NCI-H524 treated with DMSO at 0.1 percent for 48 hours (cell line): ENCODE data around the gene MORC4.

Source experiments
- DNase-seq: peaks from one replicate; lab custom pipeline; 2025; lab: John Stamatoyannopoulos, UW

MORC4 gene

DNA sequence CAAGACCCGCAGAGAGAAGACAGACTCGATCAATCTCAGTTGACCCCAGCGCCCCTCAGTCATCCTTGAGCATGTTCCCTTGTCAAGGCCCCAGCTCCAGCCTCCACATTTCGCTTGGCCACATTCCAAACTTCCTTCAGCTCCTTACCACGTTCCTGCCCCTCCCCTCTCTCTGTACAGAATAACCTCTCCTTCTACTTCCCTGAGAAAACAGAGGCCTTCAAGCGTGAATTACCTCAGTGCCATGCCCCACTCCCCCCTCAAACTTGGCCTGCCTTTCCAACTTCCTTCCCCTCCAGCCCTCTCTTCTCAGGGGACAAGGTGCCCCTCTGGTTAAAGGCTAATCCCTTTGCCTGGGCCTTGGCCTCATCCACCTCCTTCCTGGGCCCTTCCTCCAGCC lies 93.7 kb downstream of the MORC4 start:
- DNase-seq, result no peak

DNA sequence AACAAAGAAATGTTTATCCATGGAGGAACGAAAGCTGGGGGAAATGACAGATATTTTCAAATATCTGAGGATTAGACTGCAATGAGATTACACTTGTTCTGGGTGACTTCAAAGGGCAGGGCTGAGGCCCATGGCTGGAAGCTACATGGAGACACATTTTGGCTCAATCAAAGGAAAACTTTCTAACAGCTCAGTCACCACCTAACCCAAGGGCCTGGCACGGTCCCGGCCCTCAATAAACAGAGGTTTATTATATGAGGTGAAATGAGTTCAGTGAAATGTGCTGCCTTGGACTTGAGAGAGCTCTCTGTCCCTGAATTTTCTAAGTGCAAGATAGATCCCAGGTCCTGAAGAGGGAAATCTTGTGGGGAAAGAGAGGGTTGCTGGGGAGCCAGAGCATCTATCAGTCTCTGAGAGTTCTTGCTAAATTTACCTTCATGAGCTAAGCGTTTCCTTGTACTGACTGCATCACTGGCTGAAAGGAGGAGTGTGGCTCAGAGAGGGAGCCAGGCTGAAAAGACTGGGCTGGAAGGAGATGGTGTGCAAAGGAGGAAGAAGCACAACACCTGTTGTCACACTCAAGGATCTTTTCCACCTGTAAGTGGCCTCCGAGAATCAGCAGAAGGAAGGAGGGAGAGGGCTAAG lies 94.8 kb downstream of the MORC4 start:
- DNase-seq, result no peak

DNA sequence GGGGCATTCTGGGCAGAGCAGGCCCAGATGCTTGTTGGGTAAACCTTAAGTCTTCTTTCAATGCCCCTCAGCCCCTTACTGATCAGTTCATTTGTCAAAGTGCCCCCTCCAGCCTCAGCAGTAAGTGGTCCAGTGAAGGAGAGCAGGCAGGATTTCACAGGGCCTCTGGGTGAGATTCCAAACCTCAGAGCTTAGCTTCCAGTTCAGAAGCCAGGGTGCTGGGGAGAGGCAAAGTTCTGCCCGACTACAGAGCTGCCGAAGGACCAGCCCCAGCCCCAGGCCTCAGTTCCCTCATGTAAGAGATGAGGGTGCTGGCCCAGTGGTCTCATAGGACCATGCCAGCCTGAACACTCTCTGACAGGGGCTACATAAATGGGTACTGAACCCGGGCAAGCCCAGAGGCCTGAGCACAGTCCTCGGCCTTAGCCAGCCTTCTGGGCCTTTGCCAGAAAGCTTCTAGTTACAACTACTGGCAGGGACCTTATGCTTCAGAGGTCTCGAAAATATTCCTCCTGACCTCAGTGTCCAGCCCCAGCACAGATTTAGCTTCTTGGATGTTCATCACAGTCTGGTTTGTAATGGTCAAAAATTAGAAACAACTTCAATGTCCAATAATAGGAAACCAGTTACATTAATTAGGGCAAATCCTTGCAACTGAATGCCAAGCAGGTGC lies 96.0 kb downstream of the MORC4 start:
- DNase-seq, result no peak

DNA sequence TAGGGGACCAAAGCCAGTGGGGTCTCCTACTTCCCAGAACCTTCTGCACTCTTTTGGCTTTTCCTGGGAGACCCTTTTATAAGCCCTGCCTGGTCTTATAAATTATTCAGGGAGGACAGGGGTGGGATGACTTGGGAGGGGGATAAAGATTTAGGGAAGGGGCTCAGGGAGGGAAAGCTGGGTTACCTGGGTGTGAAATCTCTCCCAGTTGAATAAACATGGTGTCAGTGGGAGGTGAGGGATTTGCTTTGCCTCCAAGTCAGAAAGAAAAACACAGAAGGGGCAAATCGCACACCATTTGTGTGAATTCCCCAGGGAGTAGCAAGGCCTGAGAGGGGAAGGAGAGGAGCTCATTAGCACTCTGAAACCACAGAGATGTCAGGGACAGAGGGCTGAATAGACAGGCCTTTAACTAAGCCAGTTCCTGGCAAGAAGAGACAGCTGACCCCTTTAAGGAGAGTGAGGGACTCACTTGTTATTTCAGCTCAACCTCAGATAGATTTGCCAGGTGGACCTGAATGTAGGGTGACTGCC lies 96.7 kb downstream of the MORC4 start, which contains the start of gene RIPPLY1:
TSS of gene RIPPLY1 (minus strand) at position 51 of the 534 bp plus-strand sequence. CDS start 54 bp downstream, outside the sequence.
- no peak for DNase-seq

DNA sequence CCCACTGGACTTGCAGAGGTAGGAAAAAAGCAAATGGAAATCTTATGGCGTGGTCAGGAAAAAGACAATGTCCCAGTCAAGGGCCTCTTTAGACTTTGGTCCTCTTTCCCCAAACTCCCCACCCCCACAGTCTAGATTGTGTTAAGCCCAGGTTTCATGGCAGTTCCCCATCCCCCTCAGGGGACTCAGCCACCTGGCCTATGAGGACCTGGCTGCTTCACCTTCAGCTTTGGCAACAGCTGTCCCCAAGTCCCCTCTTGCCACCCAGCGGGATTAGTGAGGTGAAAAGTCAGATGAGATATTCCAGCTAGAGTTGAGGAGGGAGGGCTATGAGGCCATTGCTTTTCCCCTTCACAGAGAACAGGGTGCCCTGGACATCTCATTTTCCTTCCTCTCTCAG lies 97.3 kb downstream of the MORC4 start:
- DNase-seq, result no peak

DNA sequence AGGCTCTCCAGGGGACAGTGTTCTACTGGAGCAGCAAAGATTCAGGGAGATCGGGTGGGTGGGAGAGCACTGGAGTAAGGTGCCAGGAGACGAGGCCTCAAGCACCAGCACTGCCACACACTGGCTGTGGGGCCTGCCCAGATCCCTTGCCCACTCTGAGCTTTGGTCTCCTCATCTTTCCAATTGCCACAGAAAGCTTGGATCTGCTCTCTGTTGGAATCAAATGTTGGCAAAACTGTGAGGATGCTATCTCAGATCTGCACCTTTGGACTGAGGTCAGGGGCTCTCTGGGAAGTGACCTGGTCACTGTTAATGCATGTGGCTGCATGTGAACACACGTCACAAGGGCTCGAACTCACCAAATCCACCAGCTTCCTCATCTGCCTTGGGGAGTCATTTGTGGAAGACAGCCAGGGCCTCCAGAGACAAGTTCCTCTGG lies 98.2 kb downstream of the MORC4 start:
- no peak for DNase-seq

DNA sequence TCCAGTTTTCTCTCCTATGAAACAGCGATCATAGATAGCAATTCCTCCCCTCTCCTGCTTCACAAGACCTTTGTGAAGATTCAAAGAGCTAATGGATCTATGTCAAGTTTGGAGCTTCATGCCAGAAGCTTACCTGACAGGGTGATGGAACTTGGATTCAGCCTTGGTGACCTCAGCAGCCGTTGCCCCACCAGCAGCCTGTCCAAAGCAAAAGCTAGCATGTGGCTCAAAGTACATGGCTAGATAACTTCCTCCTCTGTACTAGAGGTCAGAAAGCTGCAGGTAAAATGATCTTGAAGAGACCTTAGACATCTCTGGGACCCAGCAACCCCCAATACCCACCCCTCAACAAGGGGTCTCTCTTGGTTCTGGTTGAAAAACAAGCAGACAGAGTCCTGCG lies 98.7 kb downstream of the MORC4 start:
- no peak for DNase-seq

DNA sequence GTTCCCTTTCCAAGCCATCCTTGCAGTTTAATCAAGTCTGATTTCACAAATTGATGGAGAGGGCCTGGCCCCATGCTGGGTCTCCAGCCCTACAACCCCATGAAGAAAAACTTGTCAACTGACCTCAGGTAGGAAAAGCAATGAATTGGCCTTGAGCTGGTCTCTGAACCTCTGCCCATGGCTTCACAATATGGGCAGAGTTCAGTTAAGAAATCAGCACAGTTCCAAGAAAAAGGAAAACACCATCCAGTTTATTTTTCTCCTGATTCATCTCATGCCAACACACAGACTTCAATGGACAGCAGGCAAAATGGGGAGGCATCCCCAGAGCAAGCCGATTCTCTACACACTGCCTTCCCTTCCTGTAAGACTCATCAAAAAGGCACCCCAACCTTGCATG lies 100.2 kb downstream of the MORC4 start:
- no peak for DNase-seq

DNA sequence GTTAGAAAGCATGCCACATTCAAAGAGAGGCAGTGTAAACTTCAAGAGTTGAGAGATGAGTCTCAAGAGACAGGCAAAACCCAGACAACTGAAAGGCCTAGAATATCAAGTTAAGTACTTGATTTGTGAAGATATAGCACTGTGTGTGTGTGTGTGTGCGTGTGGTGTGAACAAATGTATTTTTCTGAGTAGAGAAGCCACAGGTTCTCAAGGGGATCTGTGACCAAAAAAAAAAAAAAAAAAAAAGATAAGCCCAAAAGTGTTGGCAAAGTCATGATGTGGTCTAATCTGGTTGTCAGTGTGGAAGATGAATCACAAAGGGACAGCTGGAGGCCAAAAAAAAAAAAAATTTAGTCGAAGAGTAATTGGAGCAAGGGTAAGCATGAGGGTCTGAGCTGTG lies 100.7 kb downstream of the MORC4 start:
- no peak for DNase-seq

DNA sequence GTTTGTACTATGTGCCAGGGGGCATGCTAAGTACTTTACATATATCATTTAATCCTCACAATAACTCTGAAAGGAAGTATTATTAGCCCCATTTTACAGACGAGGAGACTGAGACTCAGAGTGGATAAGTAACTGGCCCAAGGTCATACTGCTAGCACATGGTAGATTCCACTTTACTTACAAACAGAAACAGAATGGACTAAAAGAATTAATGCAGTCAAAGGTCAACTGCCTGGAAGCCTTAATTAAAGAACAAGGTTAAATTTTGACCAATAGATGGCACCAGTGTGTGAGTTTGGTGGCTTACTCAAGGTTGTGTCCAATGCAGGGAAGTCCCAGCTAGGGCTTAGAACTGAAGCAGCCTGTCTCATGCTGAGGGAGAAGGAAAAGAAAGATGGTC lies 101.5 kb downstream of the MORC4 start:
- DNase-seq, result no peak

DNA sequence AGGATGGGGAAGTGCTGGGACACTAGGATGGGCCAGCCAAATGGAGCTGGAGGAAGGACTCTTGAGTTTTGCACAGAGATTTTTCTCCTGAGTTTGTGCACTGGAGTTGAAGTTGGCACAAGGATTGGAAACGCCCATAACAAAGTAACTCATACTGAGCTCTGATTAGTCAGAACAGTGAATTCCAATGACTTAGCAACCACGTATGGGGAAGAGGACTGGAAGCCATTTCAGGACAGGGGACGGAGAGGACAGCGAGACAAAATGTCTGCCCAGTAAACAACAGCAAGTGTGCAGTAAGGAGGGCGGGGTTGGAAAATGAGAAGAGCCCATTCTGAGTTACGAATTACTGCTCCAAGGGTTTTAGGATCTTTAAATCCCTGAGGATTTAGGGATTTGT lies 102.8 kb downstream of the MORC4 start:
- peak; percentile 44 for DNase-seq

DNA sequence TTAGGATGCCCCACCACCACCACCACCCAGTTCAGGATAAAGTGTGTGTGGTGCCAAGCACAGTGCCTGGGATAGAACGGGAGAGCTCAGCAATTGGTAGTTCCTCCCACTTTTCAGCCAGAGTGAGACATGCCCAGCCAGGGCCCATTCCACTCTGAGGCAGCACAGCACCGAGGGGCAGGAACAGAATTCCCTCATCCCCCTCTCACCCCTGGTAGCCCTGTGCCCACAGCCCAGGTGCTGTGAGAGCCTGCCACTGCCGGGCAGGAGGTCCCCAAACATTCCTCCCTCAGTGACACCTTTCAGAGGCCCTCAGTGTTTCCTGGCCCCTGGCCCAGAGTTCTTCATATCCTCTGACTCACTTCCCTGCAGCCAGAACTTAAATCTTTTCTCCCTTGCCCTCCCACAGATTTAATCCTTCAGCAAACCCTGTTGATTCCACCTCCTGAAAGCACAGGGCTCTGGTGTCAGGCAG lies 105.0 kb downstream of the MORC4 start:
- no peak for DNase-seq

DNA sequence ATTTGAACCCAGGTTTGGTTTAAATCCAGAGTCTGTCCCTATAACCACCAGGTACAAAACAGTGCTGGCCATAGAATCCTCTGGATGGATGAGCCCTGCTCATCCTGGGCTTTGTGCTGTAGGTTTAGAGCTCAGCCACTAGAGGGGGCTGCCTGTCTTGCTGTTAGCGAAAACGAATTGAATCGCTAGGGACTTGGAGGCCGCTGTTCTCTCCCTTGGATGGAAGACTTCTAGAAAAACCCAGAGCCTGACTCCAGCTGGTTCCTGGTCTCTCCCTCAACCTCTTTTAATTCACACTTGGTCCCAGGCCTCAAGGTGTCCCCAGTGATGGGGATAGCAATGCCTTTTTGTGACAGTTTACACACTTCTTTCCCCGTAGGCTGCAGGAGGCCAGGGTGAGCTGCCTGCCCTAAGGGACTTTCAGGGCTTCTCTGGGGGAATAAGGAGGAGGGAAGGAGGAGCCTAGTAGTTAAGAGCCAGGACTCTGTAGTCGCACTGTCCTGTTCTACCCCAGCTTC lies 105.6 kb downstream of the MORC4 start:
- DNase-seq, result no peak

DNA sequence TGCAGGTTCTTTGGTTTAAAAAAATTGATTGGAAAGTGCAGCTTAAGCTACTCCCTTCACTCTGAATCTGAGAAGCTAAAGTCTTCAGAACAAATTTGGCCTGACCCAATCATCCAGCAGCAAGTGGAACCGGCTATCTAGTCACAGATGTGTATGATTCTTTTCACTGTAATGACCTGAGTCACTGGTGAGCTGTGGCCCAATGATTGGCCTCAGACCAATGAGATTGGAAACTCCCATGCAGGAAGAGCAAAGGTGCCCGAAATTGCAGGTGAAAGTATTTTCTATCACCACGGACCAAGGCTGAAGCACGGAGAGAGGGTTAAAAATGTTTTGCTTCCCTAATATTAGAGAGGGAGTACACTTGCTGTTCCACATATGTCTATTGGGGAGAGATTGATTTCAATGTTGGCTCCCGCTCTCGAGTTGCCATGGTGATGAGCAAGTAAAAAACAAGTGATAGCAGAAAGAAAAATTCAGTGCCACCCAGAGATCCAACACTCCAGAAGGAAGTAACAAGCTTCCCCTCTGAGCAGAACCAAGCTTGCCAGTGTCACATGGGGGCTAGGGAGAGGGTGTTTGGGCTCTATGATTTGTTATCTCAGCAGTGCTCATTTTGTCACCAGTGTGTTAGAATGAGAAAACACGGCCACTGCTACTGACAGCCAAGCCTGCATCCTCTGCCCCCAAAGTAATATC lies 108.1 kb downstream of the MORC4 start:
- DNase-seq, result no peak
